GM12865 (cell line): ENCODE measurements around the gene SUPT16H.

Experiments
- DNase-seq: peaks from one replicate; pipeline ENCODE4 v3.0.0; 2010; ENCODE audit warnings: low read depth
- H3K4me3 ChIP-seq: 2 replicates; pipeline ENCODE4 v1.5.1; 2011; ENCODE audit warnings: mild to moderate bottlenecking, low read depth, low read length, control low read depth
- CTCF ChIP-seq: IDR thresholded peaks from 2 replicates; pipeline ENCODE4 v1.5.1; 2011; ENCODE audit warnings: low read length, control low read depth, low read depth, inconsistent platforms; ENCODE audit not compliant: insufficient read depth; ENCODE audit errors: missing control alignments

SUPT16H gene

GRCh38 chr14:21346532-21347135 is 37.2 kb downstream of the SUPT16H start:
- no peak for DNase-seq
- TF ChIP-seq CTCF, result no peak

GRCh38 chr14:21343035-21343794 is 40.6 kb downstream of the SUPT16H start:
- no peak overlapping the region for H3K4me3 ChIP-seq
- DNase-seq, result no peak
- no peak for TF ChIP-seq CTCF

More at GRCh38 chr14:21346532-21347135, 37.2 kb downstream of the SUPT16H start:
- no peak overlapping the region for H3K4me3 ChIP-seq

- DNase-seq, result no peak
- H3K4me3 ChIP-seq, result no peak overlapping the region
- TF ChIP-seq CTCF, result no peak
Observed at GRCh38 chr14:21334202-21334906, 49.5 kb downstream of the SUPT16H start.

GRCh38 chr14:21332950-21333349 is 50.9 kb downstream of the SUPT16H start:
- no peak overlapping the region for H3K4me3 ChIP-seq
- TF ChIP-seq CTCF, result no peak
- peak; percentile 51 for DNase-seq

- no peak for TF ChIP-seq CTCF
Observed at GRCh38 chr14:21326972-21327371, 56.8 kb downstream of the SUPT16H start.

GRCh38 chr14:21322716-21323115 is 61.1 kb downstream of the SUPT16H start:
- no peak overlapping the region for H3K4me3 ChIP-seq
- no peak for DNase-seq
- no peak for TF ChIP-seq CTCF

More at GRCh38 chr14:21326972-21327371, 56.8 kb downstream of the SUPT16H start:
- no peak for DNase-seq
- no peak overlapping the region for H3K4me3 ChIP-seq
